Neural progenitor cell (in vitro differentiated cells): ENCODE measurements around the gene TRIOBP. TPM values are rescaled to one million over a fixed set of nuclear protein-coding genes. Genes with fewer than 3 reads are reported as not detected.

Experiments
- DNase-seq: peaks from one replicate; pipeline ENCODE4 v3.0.0-alpha.2; 2016; ENCODE audit warnings: low spot score
- H2AFZ ChIP-seq: fragments of 200-600 bp; sonication (generic); replicated peaks from 2 replicates; pipeline ENCODE4 v1.6.1; 2016; ENCODE audit warnings: antibody characterized with exemption
- H3F3A ChIP-seq: fragments of 200-600 bp; sonication (generic); 2 replicates; pipeline ENCODE4 v1.6.1; 2016; ENCODE audit warnings: antibody characterized with exemption, low read depth
- H3K27ac ChIP-seq: fragments of 200-600 bp; sonication (generic); 2 replicates; pipeline ENCODE4 v1.5.1; 2016; ENCODE audit warnings: mild to moderate bottlenecking
- H3K27me3 ChIP-seq: fragments of 200-600 bp; sonication (generic); 2 replicates; pipeline ENCODE4 v1.6.1; 2016; ENCODE audit warnings: mild to moderate bottlenecking, moderate library complexity
- H3K36me3 ChIP-seq: fragments of 200-600 bp; sonication (generic); 2 replicates; pipeline ENCODE4 v1.5.1; 2016
- H3K4me1 ChIP-seq: fragments of 200-600 bp; sonication (generic); 2 replicates; pipeline ENCODE4 v1.6.1; 2016; ENCODE audit warnings: mixed run types
- H3K4me2 ChIP-seq: fragments of 200-600 bp; sonication (generic); 2 replicates; pipeline ENCODE4 v1.6.1; 2016
- H3K4me3 ChIP-seq: fragments of 200-600 bp; sonication (generic); 2 replicates; pipeline ENCODE4 v1.5.1; 2016
- H3K79me2 ChIP-seq: fragments of 200-600 bp; sonication (generic); 2 replicates; pipeline ENCODE4 v1.6.1; 2016; ENCODE audit warnings: low read depth
- H3K9ac ChIP-seq: fragments of 200-600 bp; sonication (generic); 2 replicates; pipeline ENCODE4 v1.6.1; 2016
- H3K9me3 ChIP-seq: fragments of 200-600 bp; sonication (generic); 2 replicates; pipeline ENCODE4 v1.5.1; 2016; ENCODE audit warnings: low read depth
- H4K20me1 ChIP-seq: fragments of 200-600 bp; sonication (generic); 2 replicates; pipeline ENCODE4 v1.6.1; 2016; ENCODE audit warnings: low read depth
- H3K27ac Mint-ChIP-seq: 3 replicates; pipeline ENCODE4 v1.8.0; 2021; ENCODE audit warnings: mixed read lengths
- H3K27me3 Mint-ChIP-seq: 2 replicates; pipeline ENCODE4 v1.8.0; 2022; ENCODE audit warnings: low read depth, mild to moderate bottlenecking, inconsistent platforms, moderate library complexity, mixed read lengths; ENCODE audit not compliant: insufficient read depth
- H3K36me3 Mint-ChIP-seq: 3 replicates; pipeline ENCODE4 v1.8.0; 2021; ENCODE audit warnings: mixed read lengths
- H3K4me1 Mint-ChIP-seq: 3 replicates; pipeline ENCODE4 v1.8.0; 2021; ENCODE audit warnings: mixed read lengths
- H3K4me3 Mint-ChIP-seq: 3 replicates; pipeline ENCODE4 v1.8.0; 2021; ENCODE audit warnings: mild to moderate bottlenecking, moderate library complexity, mixed read lengths
- H3K9me3 Mint-ChIP-seq: 3 replicates; pipeline ENCODE4 v1.8.0; 2020; ENCODE audit warnings: mixed read lengths
- CTCF ChIP-seq: fragments of 200-600 bp; sonication (generic); IDR thresholded peaks from 2 replicates; pipeline ENCODE4 v1.5.1; 2017; ENCODE audit warnings: antibody characterized with exemption, mild to moderate bottlenecking
- EZH2 ChIP-seq: fragments of 200-600 bp; sonication (generic); IDR thresholded peaks from 2 replicates; pipeline ENCODE4 v1.6.1; 2017; ENCODE audit warnings: antibody characterized with exemption, mild to moderate bottlenecking, moderate library complexity
- EZH2phosphoT487 ChIP-seq: fragments of 200-600 bp; sonication (generic); IDR thresholded peaks from 2 replicates; pipeline ENCODE4 v1.6.1; 2017; ENCODE audit warnings: antibody characterized with exemption
- total RNA-seq: library from RNA; depleted of rRNA; stranded (reverse); fragments of >200 nt; gene quantifications from 2 replicates; pipeline ENCODE4 v1.2.3, GENCODE V29; 2015; ENCODE audit warnings: low replicate concordance

The TRIOBP gene
- total RNA-seq, 1 donor from 2014 or later = 25.2 TPM

- H3K36me3 Mint-ChIP-seq = peaks cover 7% of the 10 kb centered on the region
- H3K9me3 Mint-ChIP-seq = no peaks in the 10 kb centered on the region
- Histone ChIP-seq H3K9ac (no peak overlapping the region), H4K20me1 (no peaks in the 10 kb centered on the region), H3K4me1 (peaks cover 10% of the 10 kb centered on the region), H3K27ac (no peak overlapping the region), H3K9me3 (no peaks in the 10 kb centered on the region), H2AFZ (no peak overlapping the region), H3K27me3 (no peaks in the 10 kb centered on the region), H3K36me3 (no peaks in the 10 kb centered on the region), H3K79me2 (no peaks in the 10 kb centered on the region), H3F3A (peaks cover 23% of the 10 kb centered on the region), H3K4me3 (no peak overlapping the region), H3K4me2 (no peak overlapping the region)
- H3K4me3 Mint-ChIP-seq = no peak overlapping the region
- H3K27me3 Mint-ChIP-seq = peaks cover 13% of the 10 kb centered on the region
- peaks cover 20% of the 10 kb centered on the region for H3K4me1 Mint-ChIP-seq
- no peak for DNase-seq
- no peak overlapping the region for H3K27ac Mint-ChIP-seq
- no peak for TF ChIP-seq EZH2
Observed at GRCh38 chr22:37778370-37779009, 81.6 kb downstream of the TRIOBP start.

GRCh38 chr22:37781434-37782059 lies 84.7 kb downstream of the TRIOBP start:
- Mint-ChIP-seq H3K4me1 (peaks cover 20% of the 10 kb centered on the region), H3K4me3 (no peak overlapping the region), H3K27ac (peak overlapping the region; percentile 26), H3K27me3 (peaks cover 13% of the 10 kb centered on the region), H3K9me3 (peaks cover 4% of the 10 kb centered on the region), H3K36me3 (peaks cover 2% of the 10 kb centered on the region)
- DNase-seq = peak; percentile 33
- Histone ChIP-seq H3K27me3 (no peaks in the 10 kb centered on the region), H3K9me3 (no peaks in the 10 kb centered on the region), H3K9ac (no peak overlapping the region), H3K79me2 (no peaks in the 10 kb centered on the region), H3K36me3 (no peaks in the 10 kb centered on the region), H3K27ac (no peak overlapping the region), H3F3A (peaks cover 18% of the 10 kb centered on the region), H3K4me1 (peaks cover 10% of the 10 kb centered on the region), H3K4me3 (no peak overlapping the region), H3K4me2 (no peak overlapping the region), H4K20me1 (no peaks in the 10 kb centered on the region), H2AFZ (no peak overlapping the region)
- TF ChIP-seq EZH2phosphoT487 (no peak), CTCF (peak; percentile 20), EZH2 (no peak)

GRCh38 chr22:37782340-37783168 lies 85.7 kb downstream of the TRIOBP start:
- no peak overlapping the region for H3K27ac ChIP-seq
- TF ChIP-seq EZH2phosphoT487 = no peak
- no peak for TF ChIP-seq CTCF
- no peak for TF ChIP-seq EZH2
- Mint-ChIP-seq H3K36me3 (peaks cover 2% of the 10 kb centered on the region), H3K9me3 (peaks cover 6% of the 10 kb centered on the region), H3K4me3 (no peak overlapping the region), H3K4me1 (peaks cover 20% of the 10 kb centered on the region), H3K27ac (no peak overlapping the region), H3K27me3 (peaks cover 13% of the 10 kb centered on the region)
- no peak overlapping the region for H3K4me3 ChIP-seq
- no peak overlapping the region for H3K4me2 ChIP-seq
- no peak for DNase-seq
- peaks cover 13% of the 10 kb centered on the region for H3F3A ChIP-seq
- H3K4me1 ChIP-seq = peaks cover 10% of the 10 kb centered on the region
- no peaks in the 10 kb centered on the region for H3K9me3 ChIP-seq
- no peaks in the 10 kb centered on the region for H3K79me2 ChIP-seq
- H4K20me1 ChIP-seq = no peaks in the 10 kb centered on the region
- no peak overlapping the region for H3K9ac ChIP-seq
- H3K36me3 ChIP-seq = no peaks in the 10 kb centered on the region
- H3K27me3 ChIP-seq = no peaks in the 10 kb centered on the region
- H2AFZ ChIP-seq = no peak overlapping the region
